ENCODE measurements around the gene HSPA14. TPM values are rescaled to one million over a fixed set of nuclear protein-coding genes. Genes with fewer than 3 reads are reported as not detected.

The HSPA14 gene
- total RNA-seq, 1 experiment from 2014 or later: 30.1 TPM

GRCh38 chr10:14918964-14919363 lies 80.9 kb downstream of the HSPA14 start:
- ChIA-PET CTCF (no interaction called here), POLR2A (no interaction called here)
- ATAC-seq (no peak), DNase-seq (ENCODE audit: low spot score) (no peak)
- Mint-ChIP-seq H3K4me1 (no peaks in the 10 kb centered on the region), H3K27me3 (ENCODE audit: low read depth) (no peaks in the 10 kb centered on the region), H3K36me3 (peaks cover 72% of the 10 kb centered on the region), H3K27ac (no peak overlapping the region), H3K9me3 (peaks cover 41% of the 10 kb centered on the region), H3K4me3 (no peak overlapping the region)
- no peak for TF ChIP-seq STAT6 (CRISPR knock-in tag; conservative IDR thresholded peaks at IDR 0.05; ENCODE audit: low read depth)
- no peak for TF ChIP-seq ATF6 (CRISPR knock-in tag; IDR thresholded peaks at IDR 0.05)
- no peak for TF ChIP-seq RELA (CRISPR knock-in tag; IDR thresholded peaks at IDR 0.05; ENCODE audit: borderline replicate concordance)
- no peak for TF ChIP-seq TP53 (CRISPR knock-in tag; IDR thresholded peaks at IDR 0.05)
- TF ChIP-seq, protein P1, sequence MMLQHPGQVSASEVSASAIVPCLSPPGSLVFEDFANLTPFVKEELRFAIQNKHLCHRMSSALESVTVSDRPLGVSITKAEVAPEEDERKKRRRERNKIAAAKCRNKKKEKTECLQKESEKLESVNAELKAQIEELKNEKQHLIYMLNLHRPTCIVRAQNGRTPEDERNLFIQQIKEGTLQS (CRISPR knock-in tag; conservative IDR thresholded peaks at IDR 0.05): no peak
- TF ChIP-seq, protein P2, sequence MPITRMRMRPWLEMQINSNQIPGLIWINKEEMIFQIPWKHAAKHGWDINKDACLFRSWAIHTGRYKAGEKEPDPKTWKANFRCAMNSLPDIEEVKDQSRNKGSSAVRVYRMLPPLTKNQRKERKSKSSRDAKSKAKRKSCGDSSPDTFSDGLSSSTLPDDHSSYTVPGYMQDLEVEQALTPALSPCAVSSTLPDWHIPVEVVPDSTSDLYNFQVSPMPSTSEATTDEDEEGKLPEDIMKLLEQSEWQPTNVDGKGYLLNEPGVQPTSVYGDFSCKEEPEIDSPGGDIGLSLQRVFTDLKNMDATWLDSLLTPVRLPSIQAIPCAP (CRISPR knock-in tag; IDR thresholded peaks at IDR 0.05): no peak
- TF ChIP-seq ZNF317 (CRISPR knock-in tag; IDR thresholded peaks at IDR 0.05; ENCODE audit: borderline replicate concordance, low read depth): no peak
- TF ChIP-seq, protein P3, sequence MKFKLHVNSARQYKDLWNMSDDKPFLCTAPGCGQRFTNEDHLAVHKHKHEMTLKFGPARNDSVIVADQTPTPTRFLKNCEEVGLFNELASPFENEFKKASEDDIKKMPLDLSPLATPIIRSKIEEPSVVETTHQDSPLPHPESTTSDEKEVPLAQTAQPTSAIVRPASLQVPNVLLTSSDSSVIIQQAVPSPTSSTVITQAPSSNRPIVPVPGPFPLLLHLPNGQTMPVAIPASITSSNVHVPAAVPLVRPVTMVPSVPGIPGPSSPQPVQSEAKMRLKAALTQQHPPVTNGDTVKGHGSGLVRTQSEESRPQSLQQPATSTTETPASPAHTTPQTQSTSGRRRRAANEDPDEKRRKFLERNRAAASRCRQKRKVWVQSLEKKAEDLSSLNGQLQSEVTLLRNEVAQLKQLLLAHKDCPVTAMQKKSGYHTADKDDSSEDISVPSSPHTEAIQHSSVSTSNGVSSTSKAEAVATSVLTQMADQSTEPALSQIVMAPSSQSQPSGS (CRISPR knock-in tag; IDR thresholded peaks at IDR 0.05; ENCODE audit: borderline replicate concordance, low read depth): no peak
- TF ChIP-seq CREB1 (CRISPR knock-in tag; IDR thresholded peaks at IDR 0.05): no peak
- TF ChIP-seq, protein P4, sequence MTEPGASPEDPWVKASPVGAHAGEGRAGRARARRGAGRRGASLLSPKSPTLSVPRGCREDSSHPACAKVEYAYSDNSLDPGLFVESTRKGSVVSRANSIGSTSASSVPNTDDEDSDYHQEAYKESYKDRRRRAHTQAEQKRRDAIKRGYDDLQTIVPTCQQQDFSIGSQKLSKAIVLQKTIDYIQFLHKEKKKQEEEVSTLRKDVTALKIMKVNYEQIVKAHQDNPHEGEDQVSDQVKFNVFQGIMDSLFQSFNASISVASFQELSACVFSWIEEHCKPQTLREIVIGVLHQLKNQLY (CRISPR knock-in tag; IDR thresholded peaks at IDR 0.05): no peak
- no peak for TF ChIP-seq TEAD4 (CRISPR knock-in tag; IDR thresholded peaks at IDR 0.05)
- no peak for TF ChIP-seq ZNF425 (CRISPR knock-in tag; conservative IDR thresholded peaks at IDR 0.05)
- TF ChIP-seq ZNF263 (CRISPR knock-in tag; IDR thresholded peaks at IDR 0.05; ENCODE audit: low read depth): no peak

Other genes with a start within 250 kb of the HSPA14 start
- gene FAM107B, start 63.4 kb upstream of the HSPA14 start, total RNA-seq (2021): 15.6 to 22.4 TPM (median 18.3 TPM) in 3 replicates
- gene CDNF, start 269 bp upstream of the HSPA14 start, total RNA-seq (2021): 0.27 to 1.4 TPM (median 0.41 TPM) in 3 replicates
- 13.9 to 14.6 TPM (median 14.3 TPM) in 3 replicates for gene MSANTD7, start within 50 bp of the HSPA14 start, total RNA-seq (2021)
- 36.4 to 41.4 TPM (median 39.9 TPM) in 3 replicates for gene SUV39H2, start 40.6 kb downstream of the HSPA14 start, total RNA-seq (2021)
- gene DCLRE1C, start 115.8 kb downstream of the HSPA14 start, total RNA-seq (2021): 4.3 to 8.5 TPM (median 4.6 TPM) in 3 replicates
- not detected in 3 replicates for gene MEIG1, start 121.1 kb downstream of the HSPA14 start, total RNA-seq (2021)
- gene OLAH, start 205.6 kb downstream of the HSPA14 start, total RNA-seq (2021): not detected in 3 replicates

Measured in WTC11 (cell line).